OCI-LY7 (cell line): ENCODE measurements around the gene CLDN24. TPM values are rescaled to one million over a fixed set of nuclear protein-coding genes. Genes with fewer than 3 reads are reported as not detected.

Experiments
- BruUV-seq: library from RNA; stranded (reverse); fragments of 400-500 nt; replicated peaks from 2 replicates; lab custom pipeline; 2021; lab: Mats Ljungman, UMichigan
- CTCF ChIA-PET: fragments of 300-600 bp; sonication (Branson Sonifier 250); formaldehyde crosslinking; loops from one replicate; lab custom pipeline; 2022; ENCODE audit warnings: antibody characterized with exemption; ENCODE audit not compliant: unreplicated experiment; lab: Charles Lee
- POLR2A ChIA-PET: fragments of 300-600 bp; sonication (Branson Sonifier 250); formaldehyde crosslinking; loops from one replicate; lab custom pipeline; 2022; ENCODE audit warnings: antibody characterized with exemption; lab: Charles Lee
- DNase-seq: peaks from one replicate; pipeline ENCODE4 v3.0.0-alpha.2; 2015; ENCODE audit warnings: low spot score
- H2AFZ ChIP-seq: fragments of 200-600 bp; sonication (generic), shearing (Covaris generic); 2 replicates; pipeline ENCODE4 v1.6.1; 2014; ENCODE audit warnings: mild to moderate bottlenecking, antibody characterized with exemption, low read length, moderate library complexity
- H3K27ac ChIP-seq: fragments of 200-600 bp; sonication (generic); 2 replicates; pipeline ENCODE4 v1.5.1; 2014; ENCODE audit warnings: mixed run types, low read depth, mild to moderate bottlenecking, moderate library complexity, low read length, inconsistent platforms; ENCODE audit not compliant: poor library complexity, severe bottlenecking
- H3K36me3 ChIP-seq: fragments of 200-600 bp; sonication (generic); 2 replicates; pipeline ENCODE4 v1.6.1; 2014; ENCODE audit warnings: mild to moderate bottlenecking, antibody characterized with exemption, low read length, moderate library complexity, mixed read lengths; ENCODE audit not compliant: insufficient read depth
- H3K4me1 ChIP-seq: fragments of 200-600 bp; sonication (generic); 2 replicates; pipeline ENCODE4 v1.5.1; 2014; ENCODE audit warnings: mild to moderate bottlenecking, low read length; ENCODE audit not compliant: insufficient read depth, poor library complexity, severe bottlenecking
- H3K4me2 ChIP-seq: fragments of 200-600 bp; sonication (generic); 2 replicates; pipeline ENCODE4 v1.6.1; 2014; ENCODE audit warnings: mild to moderate bottlenecking, low read length
- H3K4me3 ChIP-seq: fragments of 200-600 bp; sonication (generic); 2 replicates; pipeline ENCODE4 v1.5.1; 2014; ENCODE audit warnings: mild to moderate bottlenecking, low read depth, low read length; ENCODE audit not compliant: poor library complexity, severe bottlenecking
- H3K79me2 ChIP-seq: fragments of 200-600 bp; sonication (generic); 2 replicates; pipeline ENCODE4 v1.6.1; 2016; ENCODE audit warnings: low read depth, mild to moderate bottlenecking, low read length, moderate library complexity, mixed read lengths; ENCODE audit not compliant: insufficient read depth
- H3K9me2 ChIP-seq: fragments of 200-600 bp; sonication (generic); 2 replicates; pipeline ENCODE4 v1.6.1; 2016; ENCODE audit warnings: mild to moderate bottlenecking, low read length, mixed read lengths; ENCODE audit not compliant: insufficient read depth
- H3K9me3 ChIP-seq: fragments of 200-600 bp; sonication (generic); 2 replicates; pipeline ENCODE4 v1.6.1; 2014; ENCODE audit warnings: mild to moderate bottlenecking, mixed run types, low read length, mixed read lengths
- H4K20me1 ChIP-seq: fragments of 200-600 bp; sonication (generic); 2 replicates; pipeline ENCODE4 v1.6.1; 2014; ENCODE audit warnings: mild to moderate bottlenecking, antibody characterized with exemption, low read length, moderate library complexity, mixed read lengths; ENCODE audit not compliant: insufficient read depth
- CTCF ChIP-seq: fragments of 200-600 bp; sonication (generic); conservative IDR thresholded peaks from 2 replicates; pipeline ENCODE4 v1.5.1; 2014; ENCODE audit warnings: mild to moderate bottlenecking, antibody characterized with exemption, low read length, moderate library complexity, mixed read lengths
- EZH2phosphoT487 ChIP-seq: fragments of 200-600 bp; sonication (generic); IDR thresholded peaks from 2 replicates; pipeline ENCODE4 v1.6.1; 2018; ENCODE audit warnings: low read depth, borderline replicate concordance, mild to moderate bottlenecking, mixed run types, antibody characterized with exemption, low read length, moderate library complexity, mixed read lengths
- intact Hi-C: fragments of 100-400 bp; cut with micrococcal nuclease; formaldehyde crosslinking; loops from one replicate; pipeline ENCODE4 v1.10.0; 2022; ENCODE audit not compliant: unreplicated experiment
- total RNA-seq, 2 experiments: library from RNA; depleted of rRNA in 1 of 2; stranded (reverse); fragments of >200 nt in 1 of 2; shearing (Covaris generic) in 1 of 2; gene quantifications; 2 replicates each; pipeline ENCODE4 v1.2.3, GENCODE V29; 2014 to 2022

CLDN24 gene
- total RNA-seq, 2 experiments from 2014 or later = not detected

GRCh38 chr4:183343730-183344129, 21.5 kb upstream of the CLDN24 start:
- BruUV-seq = no TSS peak
- Histone ChIP-seq H3K27ac (no peak overlapping the region), H2AFZ (no peak overlapping the region), H3K4me2 (no peak overlapping the region), H3K4me3 (no peak overlapping the region), H3K9me2 (no peaks in the 10 kb centered on the region), H3K36me3 (no peaks in the 10 kb centered on the region), H3K79me2 (no peaks in the 10 kb centered on the region), H3K9me3 (no peaks in the 10 kb centered on the region), H3K4me1 (no peaks in the 10 kb centered on the region), H4K20me1 (no peaks in the 10 kb centered on the region)
- intact Hi-C loops = no loop called here
- POLR2A ChIA-PET = no interaction called here
- no peak for TF ChIP-seq EZH2phosphoT487
- no peak for TF ChIP-seq CTCF
- CTCF ChIA-PET = no interaction called here
- no peak for DNase-seq

- no peak for TF ChIP-seq CTCF
- no peak for TF ChIP-seq EZH2phosphoT487
- intact Hi-C loops = no loop called here
- H3K9me3 ChIP-seq = no peaks in the 10 kb centered on the region
- H3K4me2 ChIP-seq = no peak overlapping the region
- DNase-seq = no peak
- no peaks in the 10 kb centered on the region for H3K9me2 ChIP-seq
- H3K4me1 ChIP-seq = no peaks in the 10 kb centered on the region
- no TSS peak for BruUV-seq
- ChIA-PET CTCF (no interaction called here), POLR2A (no interaction called here)
- H3K36me3 ChIP-seq = no peaks in the 10 kb centered on the region
- H3K79me2 ChIP-seq = no peaks in the 10 kb centered on the region
- H3K4me3 ChIP-seq = no peak overlapping the region
- no peak overlapping the region for H3K27ac ChIP-seq
- no peak overlapping the region for H2AFZ ChIP-seq
- no peaks in the 10 kb centered on the region for H4K20me1 ChIP-seq
These were observed 20.6 kb upstream of the CLDN24 start for GRCh38 chr4:183342541-183343533.

GRCh38 chr4:183337833-183338232, 15.6 kb upstream of the CLDN24 start:
- Histone ChIP-seq H3K9me3 (no peaks in the 10 kb centered on the region), H3K27ac (no peak overlapping the region), H3K4me2 (no peak overlapping the region), H3K9me2 (no peaks in the 10 kb centered on the region), H3K4me1 (no peaks in the 10 kb centered on the region), H3K79me2 (no peaks in the 10 kb centered on the region), H3K4me3 (no peak overlapping the region), H2AFZ (no peak overlapping the region), H3K36me3 (no peaks in the 10 kb centered on the region), H4K20me1 (no peaks in the 10 kb centered on the region)
- no TSS peak for BruUV-seq
- TF ChIP-seq CTCF (no peak), EZH2phosphoT487 (no peak)
- no peak for DNase-seq
- intact Hi-C loops = no loop called here
- ChIA-PET CTCF (interaction anchor here (1.1 kb wide), 1 partner anchor 9 kb away, joined by 3 read pairs; no protein-coding TSS in a partner anchor), POLR2A (no interaction called here)
